HG02588 (cell line): ENCODE results near the gene RPL37A.
A peak's percentile ranks its signal among the peaks of the same experiment; 100 is the strongest.

Experiments
- ATAC-seq: cut with Tn5 transposase; IDR thresholded peaks from one replicate; pipeline ENCODE4 v1.9.1; 2021; ENCODE audit warnings: mild to moderate bottlenecking, moderate library complexity; ENCODE audit not compliant: unreplicated experiment

Gene RPL37A

DNA sequence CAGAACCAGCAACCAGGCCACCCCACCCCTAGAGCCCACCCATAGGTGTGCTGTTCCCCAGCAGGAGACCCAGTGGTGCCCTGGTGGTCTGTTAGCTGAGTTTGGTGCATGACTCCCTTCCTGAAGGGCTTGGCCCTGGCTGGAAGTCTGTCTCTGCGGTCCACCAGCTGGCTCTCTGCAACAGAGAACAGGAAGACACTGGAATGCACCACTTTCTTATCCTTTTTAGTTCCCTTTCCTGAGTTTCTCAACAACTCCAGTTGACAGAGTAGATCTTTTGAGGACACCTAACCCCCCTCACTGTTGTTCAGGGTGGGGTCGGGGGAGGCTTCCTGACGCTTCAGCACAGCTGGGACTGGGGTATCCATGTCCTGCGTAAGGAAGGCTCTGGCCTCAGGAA is 11.9 kb upstream of the RPL37A start:
- no peak for ATAC-seq

DNA sequence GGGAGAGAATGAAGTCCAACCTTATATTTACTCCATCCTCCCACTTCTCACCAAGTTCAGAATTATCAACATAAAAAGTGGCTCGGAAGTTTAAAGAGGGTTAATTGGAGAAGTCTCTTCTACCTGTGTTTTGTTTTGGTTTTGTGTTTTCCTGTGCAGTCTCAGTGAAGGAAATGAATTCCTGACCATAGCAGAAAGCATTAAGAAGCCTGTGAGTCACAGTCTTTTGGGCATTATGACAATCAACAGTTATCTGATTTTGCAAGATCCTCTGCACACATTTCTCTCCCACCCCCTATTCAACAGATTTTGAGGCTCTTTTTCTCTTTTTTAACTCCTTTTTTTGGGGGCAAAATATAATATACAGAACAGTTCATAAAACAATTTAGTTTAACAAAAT is 8.6 kb upstream of the RPL37A start:
- ATAC-seq: no peak

DNA sequence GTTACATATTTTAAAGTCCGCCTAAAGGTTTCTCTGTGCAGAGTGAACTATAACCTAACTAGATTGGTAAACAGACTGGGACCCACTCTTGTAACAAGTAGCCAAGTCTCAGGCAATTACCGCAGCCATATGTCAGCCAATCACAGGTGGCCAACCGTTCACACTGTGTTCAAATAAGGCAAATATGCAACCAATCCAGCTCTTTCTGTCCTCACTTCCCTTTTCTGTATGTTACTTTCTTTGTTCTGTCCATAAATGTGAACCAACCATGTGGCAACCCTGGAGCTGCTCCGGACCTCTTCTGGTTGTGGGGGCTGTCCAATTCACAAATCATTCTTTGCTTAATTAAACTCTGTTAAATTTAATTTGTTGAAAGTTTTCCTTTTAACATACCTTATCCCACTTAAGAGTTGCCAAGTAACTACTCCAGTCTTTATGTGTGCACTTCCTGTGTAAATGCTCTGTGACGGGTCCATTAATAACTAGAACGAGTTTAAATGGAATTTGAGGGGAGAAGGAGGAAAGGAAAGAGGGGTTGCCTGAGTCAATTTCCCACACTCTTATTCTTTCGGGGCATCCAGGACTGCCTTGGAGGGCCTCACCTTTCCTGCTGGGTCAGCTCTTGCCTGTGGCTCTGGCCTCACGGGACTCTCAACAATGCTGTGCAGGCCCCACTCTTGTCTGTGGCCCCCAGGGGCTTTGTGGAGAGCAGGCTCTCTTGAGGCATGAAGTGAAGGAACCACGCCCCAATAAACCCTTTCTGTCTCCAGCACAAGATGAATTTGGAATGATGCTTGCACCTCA is 6.6 kb upstream of the RPL37A start:
- ATAC-seq: peak; percentile 92

DNA sequence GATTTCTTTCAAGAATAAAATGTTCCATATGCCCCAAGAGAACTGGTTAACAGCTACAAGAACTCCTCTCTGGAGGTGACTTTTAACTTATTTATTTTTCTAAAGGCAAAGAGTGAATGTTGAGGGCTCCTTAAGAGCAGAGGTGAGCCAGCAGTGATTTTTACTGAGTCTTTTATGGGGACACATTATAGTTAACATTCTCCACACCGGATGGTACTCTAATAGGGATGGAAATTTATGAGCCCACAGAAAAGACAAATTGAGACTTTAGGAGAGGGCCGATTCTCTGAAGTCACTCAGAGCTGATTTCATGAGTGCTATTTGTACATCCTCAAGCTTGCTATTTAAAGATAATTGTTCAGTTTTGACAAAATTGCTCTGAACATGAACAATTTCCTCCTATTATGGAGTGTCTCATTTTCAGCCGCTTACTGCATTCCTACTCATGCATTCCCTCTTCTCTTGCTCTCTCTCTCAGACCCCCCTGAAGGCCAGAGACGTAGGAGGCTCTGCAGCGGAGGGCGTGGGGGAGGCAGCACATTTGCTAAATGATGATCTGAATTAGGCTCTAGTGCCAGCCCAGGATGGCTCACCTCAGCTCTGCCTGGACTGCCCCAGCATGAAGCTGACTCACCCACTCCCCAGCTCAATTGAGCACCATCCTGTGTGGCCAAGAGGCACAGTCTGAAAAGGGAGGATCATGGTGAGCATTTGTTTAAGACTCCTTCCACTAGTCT is 5.9 kb upstream of the RPL37A start:
- ATAC-seq: no peak

DNA sequence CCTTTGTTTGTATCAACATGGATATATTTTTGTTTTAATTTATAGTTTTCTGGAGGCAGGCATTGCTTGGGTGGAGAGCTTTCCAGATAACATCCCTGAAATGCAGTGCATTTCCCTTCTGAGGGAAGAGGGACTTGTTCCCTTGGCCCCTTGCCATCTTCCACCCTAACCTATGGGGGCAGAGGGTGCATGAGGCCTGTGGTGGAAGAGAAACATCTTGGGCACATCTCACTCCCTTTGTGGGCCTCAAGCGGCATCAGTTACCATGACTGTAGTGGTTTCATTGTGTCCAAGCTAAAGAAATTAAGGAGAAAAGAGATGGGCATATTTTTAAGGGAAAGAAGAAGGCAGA is 5.3 kb upstream of the RPL37A start:
- no peak for ATAC-seq

DNA sequence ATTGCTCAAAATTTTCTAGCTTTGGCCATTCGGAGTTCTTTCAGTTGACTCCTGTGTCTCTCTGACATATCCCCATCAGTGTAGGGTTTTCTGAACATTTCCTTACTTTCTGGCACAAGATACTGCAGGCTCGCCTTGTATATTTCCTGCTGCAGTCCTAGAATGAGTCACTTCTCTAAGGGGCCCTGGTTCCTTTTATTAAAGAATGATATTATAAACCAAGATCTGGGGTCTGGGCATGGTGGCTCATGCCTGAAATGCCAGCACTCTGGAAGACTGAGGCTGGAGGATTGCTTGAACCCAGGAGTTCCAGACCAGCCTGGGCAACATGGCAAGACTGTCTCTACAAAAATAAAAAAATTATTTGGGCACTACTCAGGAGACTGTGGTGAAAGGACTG is 3.0 kb upstream of the RPL37A start:
- no peak for ATAC-seq

DNA sequence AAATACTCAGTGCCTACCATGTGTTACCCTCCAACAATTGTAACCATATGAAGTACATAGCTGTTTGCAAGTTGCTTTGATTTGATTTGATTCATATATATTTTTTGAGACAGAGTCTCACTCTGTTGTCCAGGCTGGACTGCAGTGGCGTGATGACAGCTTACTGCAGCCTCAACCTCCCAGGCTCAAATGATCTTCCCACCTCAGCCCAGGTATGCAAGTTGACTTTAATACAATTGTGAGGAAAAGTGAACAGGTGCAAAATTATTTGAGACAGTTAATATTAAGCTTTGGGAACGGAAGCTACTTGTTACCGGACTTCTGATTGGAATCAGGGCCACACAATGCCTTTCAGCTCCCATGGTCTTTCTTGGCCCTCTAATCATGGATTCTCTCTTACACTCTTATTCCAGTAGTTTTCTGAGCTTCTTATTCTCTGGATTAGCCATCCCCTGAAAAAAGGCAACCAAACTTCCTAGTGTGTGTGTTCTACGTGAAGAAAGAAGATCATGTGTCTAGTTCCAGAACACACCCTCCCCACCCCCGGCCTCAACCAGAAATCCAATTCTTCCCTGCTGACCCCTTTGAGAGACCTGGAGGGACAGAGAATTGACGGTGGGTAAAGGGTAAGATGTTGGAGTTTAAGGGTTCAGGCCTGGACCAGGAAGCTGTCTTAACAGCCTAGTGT is 1.1 kb upstream of the RPL37A start:
- ATAC-seq: no peak

DNA sequence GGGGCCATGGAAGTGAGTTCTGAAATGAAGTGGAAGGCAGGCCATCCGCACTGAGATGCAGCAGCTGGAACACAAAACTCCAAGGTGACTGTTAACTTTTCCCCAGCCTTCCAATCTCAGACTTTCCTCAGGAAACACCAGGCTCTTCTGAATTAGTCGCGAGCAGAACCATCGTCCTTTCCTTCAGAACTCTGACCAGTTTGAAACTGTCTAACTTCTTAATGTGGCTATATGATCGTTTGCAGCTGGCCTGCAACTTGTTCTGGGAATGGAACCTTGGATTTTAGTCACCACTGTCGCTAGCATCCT is 620 bp upstream of the RPL37A start:
- no peak for ATAC-seq

DNA sequence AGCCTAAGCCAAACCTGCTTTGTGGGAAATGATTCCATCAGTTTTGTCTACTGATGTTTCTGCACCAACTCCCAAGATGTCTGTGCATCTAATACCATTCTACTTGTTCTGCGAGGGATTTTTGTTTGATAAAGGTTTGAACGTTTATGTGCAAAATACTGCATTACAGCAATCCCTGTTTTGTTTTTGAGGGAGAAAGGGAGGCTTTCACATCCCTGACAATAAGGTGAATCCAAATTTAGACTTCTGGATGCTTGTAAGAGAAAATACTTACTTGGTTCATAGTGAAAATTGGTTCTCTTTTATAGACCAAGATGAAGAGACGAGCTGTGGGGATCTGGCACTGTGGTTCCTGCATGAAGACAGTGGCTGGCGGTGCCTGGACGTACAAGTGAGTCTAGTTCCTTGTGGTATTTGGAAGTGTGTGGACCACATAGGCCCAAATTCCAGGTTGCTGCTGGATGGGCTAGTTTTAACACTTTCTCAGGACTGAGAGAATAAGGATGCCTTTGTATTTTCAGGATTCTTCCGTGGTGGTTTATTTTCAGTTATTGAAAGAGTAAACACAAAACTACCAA is 1.1 kb downstream of the RPL37A start:
- ATAC-seq: no peak

DNA sequence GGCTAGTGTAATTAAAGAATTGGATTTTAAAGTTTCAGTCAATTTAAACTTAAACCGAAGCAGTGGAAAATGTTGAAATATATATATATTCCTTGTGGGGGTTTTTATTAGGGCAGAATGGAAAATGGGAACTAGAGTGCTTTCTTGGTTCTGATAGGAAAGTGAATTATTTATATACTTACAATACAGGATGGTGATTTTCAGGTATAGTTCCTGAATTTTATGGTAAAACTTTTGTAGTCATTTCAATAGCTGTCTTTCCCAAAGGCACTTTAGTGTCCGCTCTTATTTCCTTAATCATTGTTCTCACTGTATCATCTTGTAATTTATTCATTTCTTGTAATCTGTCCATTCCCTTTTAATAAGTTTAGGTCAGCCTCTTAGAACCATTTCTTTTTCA is 1.9 kb downstream of the RPL37A start:
- no peak for ATAC-seq

DNA sequence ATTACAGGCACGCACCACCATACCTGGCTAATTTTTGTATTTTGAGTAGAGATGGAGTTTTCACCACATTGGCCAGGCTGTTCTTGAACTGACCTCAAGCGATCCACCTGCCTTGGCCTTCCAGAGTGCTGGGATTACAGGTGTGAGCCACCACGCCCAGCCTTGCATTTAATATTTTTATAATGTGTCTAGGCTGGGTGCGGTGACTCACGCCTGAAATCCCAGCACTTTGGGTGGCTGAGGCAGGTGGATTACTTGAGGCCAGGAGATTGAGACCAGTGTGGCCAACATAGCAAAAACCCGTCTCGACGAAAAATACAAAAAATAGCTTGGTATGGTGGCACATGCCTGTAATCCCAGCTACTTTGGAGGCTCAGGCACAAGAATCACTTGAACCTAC is 3.2 kb downstream of the RPL37A start:
- ATAC-seq: no peak

DNA sequence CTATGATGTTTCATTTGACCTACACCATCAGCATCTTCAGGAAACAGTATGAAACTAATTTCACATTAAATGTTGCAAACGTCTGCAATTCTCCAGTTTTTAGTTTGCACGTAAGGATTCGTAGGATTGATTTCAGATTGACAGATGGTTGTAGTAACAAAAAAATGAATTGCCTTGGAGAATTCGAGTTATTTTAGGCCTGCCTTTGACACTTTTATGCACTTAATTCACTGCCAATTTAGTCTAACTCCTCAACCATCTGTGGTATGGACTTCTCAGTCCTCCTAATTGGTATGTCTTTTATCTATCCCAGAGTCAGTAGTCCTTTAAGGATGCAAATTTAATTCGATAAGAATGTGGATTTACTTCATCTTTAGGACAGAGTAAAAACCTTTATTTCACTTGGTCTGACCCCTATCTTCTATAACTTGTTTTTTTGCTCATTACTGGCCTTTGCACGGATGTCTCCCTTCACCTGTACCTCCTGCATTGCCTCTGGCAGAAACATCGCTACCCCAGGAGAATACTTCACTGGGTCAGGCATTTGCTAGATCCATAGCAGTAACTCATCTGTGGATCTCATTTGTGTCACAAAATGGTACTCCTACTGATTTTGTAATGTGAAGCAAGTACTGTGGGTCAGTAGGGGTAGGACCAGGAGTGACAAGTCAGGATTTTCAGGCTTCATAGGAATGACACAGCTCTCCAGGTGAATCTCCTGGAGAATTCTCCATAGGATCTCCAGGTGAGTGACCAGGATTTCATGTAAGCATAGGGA is 3.9 kb downstream of the RPL37A start:
- no peak for ATAC-seq

DNA sequence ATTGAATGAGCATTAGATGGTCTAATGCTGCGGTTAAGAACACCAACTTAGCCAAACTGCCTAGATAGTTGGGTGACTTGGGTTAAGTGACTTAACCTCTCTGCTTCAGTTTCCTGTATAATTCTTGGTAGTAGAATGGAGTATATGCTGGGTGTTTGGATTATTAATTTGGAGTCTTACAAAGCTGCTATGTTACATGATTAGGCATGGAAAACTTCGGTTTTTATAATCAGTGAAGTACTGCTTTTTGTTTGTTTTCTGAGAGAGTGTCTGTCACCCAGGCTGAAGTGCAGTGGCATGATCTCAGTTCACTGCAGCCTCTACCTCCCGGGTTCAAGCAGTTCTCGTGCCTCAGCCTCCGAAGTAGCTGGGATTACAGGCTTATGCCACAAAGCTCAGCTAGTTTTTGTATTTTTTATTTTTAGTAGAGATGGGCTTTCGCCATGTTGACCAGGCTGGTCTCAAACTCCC is 4.5 kb downstream of the RPL37A start:
- no peak for ATAC-seq

DNA sequence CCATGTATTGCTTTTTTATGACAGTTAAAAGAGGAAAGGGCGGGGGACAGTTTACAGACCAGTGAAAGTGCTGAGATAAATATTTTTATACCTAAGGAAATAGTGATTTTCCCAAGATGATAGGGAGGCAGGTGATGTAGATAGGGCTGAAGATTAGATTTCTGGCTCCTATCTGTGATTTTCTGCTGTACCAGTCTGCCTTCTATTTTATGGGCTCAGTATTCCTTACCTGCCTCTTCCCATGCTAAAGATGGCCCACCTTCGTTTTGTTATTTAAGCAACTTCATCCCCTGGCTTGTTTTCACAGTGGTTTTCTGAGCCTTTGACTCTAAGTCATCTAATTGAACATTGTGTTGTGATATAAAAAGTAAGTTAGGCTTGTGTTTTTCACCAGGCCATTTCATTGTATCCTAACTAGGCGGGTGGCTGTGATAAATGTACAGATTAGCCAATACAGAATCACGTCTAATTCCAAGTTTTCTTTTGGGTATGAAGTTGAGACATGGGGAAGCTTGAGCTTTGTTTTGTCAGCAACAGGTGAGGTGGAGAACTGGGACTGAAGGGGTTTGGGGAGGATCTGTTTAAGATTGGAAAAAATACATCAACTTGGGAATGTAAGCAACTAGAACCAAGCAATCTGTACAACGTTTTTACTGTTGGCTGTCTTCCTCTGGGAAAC is 5.2 kb downstream of the RPL37A start:
- no peak for ATAC-seq

DNA sequence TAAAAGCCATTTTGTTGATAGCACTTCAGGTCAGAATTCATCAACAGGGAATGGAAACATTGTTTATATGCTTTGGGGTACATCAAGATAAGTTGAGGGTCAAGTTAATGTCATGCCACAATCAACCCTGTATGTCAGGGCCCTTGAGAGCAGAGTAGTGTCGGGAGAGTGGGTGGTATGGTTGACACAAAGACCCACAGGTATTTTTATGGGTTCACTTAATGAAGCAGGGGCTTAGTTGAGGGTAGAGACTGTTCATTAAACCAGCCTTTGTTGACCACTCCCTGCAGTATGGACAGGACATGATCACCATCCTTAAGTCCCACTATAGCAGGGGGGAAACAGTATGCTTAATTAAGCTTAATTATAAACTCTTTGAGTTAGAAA is 5.7 kb downstream of the RPL37A start:
- no peak for ATAC-seq

DNA sequence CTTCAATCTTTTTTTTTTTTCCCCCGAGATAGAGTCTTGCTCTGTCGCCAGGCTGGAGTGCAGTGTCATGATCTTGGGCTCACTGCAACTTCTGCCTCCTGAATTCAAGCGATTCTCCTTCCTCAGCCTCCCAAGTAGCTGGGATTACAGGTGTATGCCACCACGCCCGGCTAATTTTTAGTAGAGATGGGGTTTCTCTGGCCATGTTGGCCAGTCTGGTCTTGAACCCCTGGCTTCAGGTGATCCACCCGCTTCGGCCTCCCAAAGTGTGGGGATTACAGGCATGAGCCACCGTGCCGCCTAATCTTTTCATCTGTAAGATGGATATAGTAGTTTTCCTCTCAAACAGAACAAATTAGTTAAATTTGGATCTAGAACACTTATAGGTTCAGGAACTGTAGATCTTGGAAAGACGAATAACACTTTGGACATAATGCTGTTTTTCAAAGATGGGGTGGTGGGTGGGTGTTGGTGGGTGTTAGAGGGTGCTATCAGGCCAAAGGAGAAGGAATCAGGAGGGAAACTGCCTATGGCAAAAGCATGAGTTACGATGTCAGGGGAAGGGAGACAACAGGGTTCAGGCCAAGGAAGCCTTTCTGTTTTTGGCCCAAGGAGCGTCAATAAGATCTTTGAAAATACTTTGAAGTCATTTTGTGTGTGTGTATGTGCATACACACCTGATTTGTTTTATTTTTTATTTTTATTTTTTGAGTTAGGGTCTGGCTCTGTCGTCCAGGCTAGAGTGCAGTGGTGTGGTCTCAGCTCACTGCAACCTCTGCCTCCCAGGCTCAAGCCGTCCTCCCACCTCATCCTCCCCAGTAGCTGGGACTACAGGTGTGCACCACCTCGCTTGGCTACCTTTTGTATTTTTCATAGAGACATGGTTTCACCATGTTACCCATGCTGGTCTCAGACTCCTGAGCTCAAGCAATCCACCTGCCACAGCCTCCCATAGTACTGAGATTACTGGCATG is 6.8 kb downstream of the RPL37A start:
- no peak for ATAC-seq

DNA sequence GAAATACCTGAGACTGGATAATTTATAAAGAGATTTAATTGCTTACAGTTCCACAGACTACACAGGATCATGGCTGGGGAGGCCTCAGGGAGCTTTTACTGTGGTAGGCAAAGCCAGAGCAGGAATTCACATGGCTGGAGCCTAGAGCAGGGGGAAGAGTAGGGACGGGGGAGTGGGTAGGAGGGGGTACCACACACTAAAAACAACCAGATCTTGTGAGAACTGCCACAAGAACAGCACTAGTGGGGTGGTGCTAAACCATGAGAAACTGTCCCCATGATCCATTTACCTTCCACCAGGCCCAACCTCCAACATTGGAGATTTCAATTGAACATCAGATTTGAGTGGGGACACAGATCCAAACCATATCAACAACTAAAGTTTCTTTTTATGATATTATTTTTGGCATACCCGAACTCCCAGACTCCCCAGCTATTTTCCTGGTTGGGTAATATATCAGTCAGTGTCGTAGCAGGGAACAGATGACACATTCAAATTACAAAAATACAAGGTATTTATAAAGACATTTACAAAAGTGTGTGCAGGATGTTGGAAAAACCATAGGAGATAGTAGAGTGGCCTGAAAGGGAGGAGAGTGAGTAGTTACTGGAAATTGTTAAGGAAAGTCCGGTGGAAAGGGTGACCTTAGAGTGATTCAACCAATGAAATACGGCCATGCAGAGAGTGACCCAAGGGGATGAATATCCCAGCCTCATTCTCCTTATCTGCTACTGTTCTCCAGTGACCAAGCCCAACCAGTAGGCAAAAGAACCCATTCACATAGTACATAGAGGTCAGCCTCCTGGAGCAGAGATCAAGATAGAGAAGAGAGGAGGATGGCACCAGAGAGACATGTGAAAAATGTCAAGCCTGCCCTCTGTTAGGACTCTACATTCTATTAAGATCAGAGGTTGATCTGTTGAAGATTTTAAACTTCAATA is 8.8 kb downstream of the RPL37A start:
- ATAC-seq: no peak

DNA sequence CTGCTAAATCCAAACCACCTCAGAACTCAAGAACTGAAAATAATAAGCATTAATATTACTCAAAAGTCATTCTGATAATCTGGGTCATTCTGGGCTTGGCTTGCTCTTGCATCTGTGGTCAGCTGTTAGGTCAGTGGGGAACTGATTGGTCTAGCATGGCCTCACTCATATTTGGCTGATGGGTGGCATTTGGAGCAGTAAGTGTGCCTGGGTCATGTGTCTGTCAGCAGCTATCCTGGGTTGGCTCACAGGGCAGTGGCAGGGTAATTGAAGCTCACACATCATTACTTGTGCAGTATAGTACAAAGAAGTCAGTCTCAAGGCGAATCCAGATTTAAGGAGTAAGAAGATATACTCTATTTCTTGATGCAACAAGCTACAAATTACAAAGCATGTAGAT is 9.6 kb downstream of the RPL37A start:
- ATAC-seq: no peak
